CD4-positive, alpha-beta T cell (primary cell): ENCODE data around the gene SNX1. TPM values are rescaled to one million over a fixed set of nuclear protein-coding genes. Genes with fewer than 3 reads are reported as not detected.

Source experiments
- ATAC-seq: fragments of 200-7000 bp; cut with Tn5 transposase; one replicate; pipeline ENCODE4 v1.10.0; 2022; ENCODE audit warnings: mild to moderate bottlenecking; ENCODE audit not compliant: poor library complexity
- CTCF ChIA-PET: fragments of 350-600 bp; sonication (Branson Sonifier 250); formaldehyde crosslinking; loops from one replicate; lab custom pipeline; 2021; ENCODE audit warnings: antibody characterized with exemption, inconsistent platforms; lab: Charles Lee
- POLR2A ChIA-PET: fragments of 350-600 bp; sonication (Branson Sonifier 250); formaldehyde crosslinking; loops from one replicate; lab custom pipeline; 2021; ENCODE audit warnings: antibody characterized with exemption, inconsistent platforms; lab: Charles Lee
- DNase-seq, 14 experiments: peaks; one replicate each; pipeline ENCODE4 v3.0.0-alpha.2; 2013 to 2020; ENCODE audit warnings: mixed read lengths in 2 of 14
- H3K27ac ChIP-seq, 2 donors: one replicate each; pipeline versions ENCODE4 v1.5.1 to v1.7.0; 2013; ENCODE audit warnings: low read length in 2 of 2, low read depth in 1 of 2, mild to moderate bottlenecking in 1 of 2
- H3K27me3 ChIP-seq, 2 experiments: 1 replicate in 1 of 2; 2 replicates in 1 of 2; pipeline versions ENCODE4 v1.6.1 to v1.7.0; 2013; ENCODE audit warnings: low read length in 2 of 2, control low read depth in 1 of 2, mild to moderate bottlenecking in 1 of 2, moderate library complexity in 1 of 2; ENCODE audit not compliant: insufficient read depth in 2 of 2, control insufficient read depth in 1 of 2
- H3K36me3 ChIP-seq: one replicate; pipeline ENCODE4 v1.6.1; 2013; ENCODE audit warnings: low read length, control low read depth; ENCODE audit not compliant: insufficient read depth
- H3K4me1 ChIP-seq: one replicate; pipeline ENCODE4 v1.6.1; 2013; ENCODE audit warnings: low read length, control low read depth; ENCODE audit not compliant: insufficient read depth
- H3K4me3 ChIP-seq: one replicate; pipeline ENCODE4 v1.5.1; 2013; ENCODE audit warnings: mild to moderate bottlenecking, low read length, moderate library complexity
- H3K9me3 ChIP-seq, 2 experiments: 1 replicate in 1 of 2; 2 replicates in 1 of 2; pipeline versions ENCODE4 v1.6.1 to v1.7.0; 2013; ENCODE audit warnings: low read length in 2 of 2, mild to moderate bottlenecking in 2 of 2, control low read depth in 1 of 2, moderate library complexity in 1 of 2; ENCODE audit not compliant: control insufficient read depth in 1 of 2, insufficient read depth in 1 of 2
- H3K27ac Mint-ChIP-seq: one replicate; pipeline ENCODE4 v1.8.0; 2020; ENCODE audit warnings: mixed read lengths
- H3K27me3 Mint-ChIP-seq: one replicate; pipeline ENCODE4 v1.8.0; 2021; ENCODE audit warnings: mixed read lengths
- H3K36me3 Mint-ChIP-seq: one replicate; pipeline ENCODE4 v1.8.0; 2021; ENCODE audit warnings: low read depth, mixed read lengths
- H3K4me1 Mint-ChIP-seq: one replicate; pipeline ENCODE4 v1.8.0; 2021; ENCODE audit warnings: low read depth, mixed read lengths
- H3K4me3 Mint-ChIP-seq: one replicate; pipeline ENCODE4 v1.8.0; 2020; ENCODE audit warnings: mild to moderate bottlenecking, mixed read lengths
- H3K9me3 Mint-ChIP-seq: one replicate; pipeline ENCODE4 v1.8.0; 2020; ENCODE audit warnings: mixed read lengths
- CTCF ChIP-seq: fragments of 200-600 bp; IDR thresholded peaks from one replicate; pipeline ENCODE4 v1.8.0; 2022; ENCODE audit warnings: antibody characterized with exemption, mild to moderate bottlenecking
- intact Hi-C, 2 experiments: fragments of 100-400 bp; cut with DNase I in 1 of 2; cut with micrococcal nuclease in 1 of 2; formaldehyde crosslinking; loops; one replicate each; pipeline versions ENCODE4 v1.15.1 to v1.9.0; 2023 to 2025; cut with DNase I, micrococcal nuclease
- total RNA-seq, 174 experiments: library from RNA in 2 of 174; stranded (reverse) in 2 of 174; gene quantifications; one replicate each; pipeline ENCODE4 v1.2.3 and lab custom pipeline; 2021 to 2026

Gene SNX1
- total RNA-seq, 2 experiments from 2014 or later, result 57.0 to 61.1 TPM

DNA sequence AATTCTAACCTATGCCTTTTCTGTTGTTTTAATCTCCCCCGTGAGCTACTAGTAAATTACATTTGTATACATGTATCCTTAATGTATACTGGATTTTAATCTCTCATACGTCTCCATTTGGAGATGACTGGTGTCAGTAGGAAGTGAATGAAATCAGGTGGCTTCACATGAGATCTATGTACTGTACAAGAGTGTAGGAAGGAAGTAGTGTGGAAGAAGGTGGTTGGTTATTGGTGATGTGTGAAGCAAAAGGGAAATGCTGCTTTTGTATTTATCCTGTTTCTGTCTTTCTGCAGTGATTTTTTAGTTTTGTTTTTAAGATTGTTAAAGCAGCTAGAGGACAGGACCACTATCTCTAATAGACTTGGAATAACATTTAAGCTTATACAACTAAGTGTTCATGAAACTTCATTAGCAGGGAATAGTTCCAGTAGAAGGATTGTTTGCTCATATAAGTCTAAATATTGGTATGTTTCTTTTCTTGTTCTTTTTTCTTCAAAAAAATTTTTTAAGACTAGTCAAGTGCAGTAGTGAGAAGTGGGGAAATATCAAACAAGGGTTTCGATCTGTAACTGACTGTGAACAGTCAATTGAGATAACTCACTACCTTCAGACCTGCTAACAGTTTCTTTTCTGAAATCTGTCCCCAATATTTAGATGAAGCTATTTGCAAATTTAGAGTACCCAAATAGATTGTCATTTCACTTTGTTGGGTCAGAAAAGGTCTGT, 15.3 kb downstream of the SNX1 start:
- no peaks in the 10 kb centered on the region for H3K27me3 Mint-ChIP-seq
- H3K27ac ChIP-seq, result no peak overlapping the region

DNA sequence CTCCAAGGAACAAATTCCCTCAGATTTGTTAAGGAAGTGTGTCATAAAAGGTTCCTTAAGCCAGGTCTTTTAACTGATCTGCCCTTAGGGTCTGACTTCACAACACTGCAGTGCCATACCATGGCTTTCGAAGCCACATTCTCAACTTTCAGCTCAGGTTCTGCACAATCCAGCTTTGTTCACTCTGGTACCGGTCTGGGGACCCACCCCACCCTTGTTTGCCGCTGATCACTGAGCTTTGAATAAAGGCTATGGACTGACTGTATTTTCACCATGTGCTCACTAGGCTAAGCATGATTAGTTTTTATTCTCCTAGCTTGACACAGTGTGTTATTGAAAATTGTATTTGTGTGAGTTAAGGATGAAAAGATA, 15.9 kb downstream of the SNX1 start:
- intact Hi-C loops, result no loop called here
- ATAC-seq, result no peak
- ChIA-PET POLR2A (no interaction called here), CTCF (interaction anchor here (1.3 to 1.4 kb wide), 2 partner anchors 19 to 41 kb away, joined by 3 to 5 read pairs; no protein-coding TSS in a partner anchor)
- Histone ChIP-seq H3K4me1 (peaks cover 8% of the 10 kb centered on the region), H3K4me3 (no peak overlapping the region), H3K36me3 (peaks cover 49% of the 10 kb centered on the region), H3K9me3 (no peaks in the 10 kb centered on the region), H3K27ac (no peak overlapping the region), H3K27me3 (no peaks in the 10 kb centered on the region)
- no peak for DNase-seq
- H3K4me3 Mint-ChIP-seq, result no peak overlapping the region
- no peak overlapping the region for H3K27ac Mint-ChIP-seq
- H3K9me3 Mint-ChIP-seq, result no peaks in the 10 kb centered on the region
- peaks cover 55% of the 10 kb centered on the region for H3K4me1 Mint-ChIP-seq
- no peaks in the 10 kb centered on the region for H3K27me3 Mint-ChIP-seq
- H3K36me3 Mint-ChIP-seq, result peaks cover 63% of the 10 kb centered on the region
- no peak for TF ChIP-seq CTCF

More for the DNA sequence above, 15.3 kb downstream of the SNX1 start:
- Histone ChIP-seq H3K36me3 (peaks cover 44% of the 10 kb centered on the region), H3K27me3 (no peaks in the 10 kb centered on the region), H3K4me3 (no peak overlapping the region), H3K4me1 (peaks cover 8% of the 10 kb centered on the region), H3K9me3 (no peaks in the 10 kb centered on the region)
- H3K4me1 Mint-ChIP-seq, result peaks cover 61% of the 10 kb centered on the region
- H3K36me3 Mint-ChIP-seq, result peaks cover 58% of the 10 kb centered on the region
- intact Hi-C loops, result no loop called here
- DNase-seq (peak in 2 of 14 experiments; percentile 16 to 45), ATAC-seq (peak; percentile 34)
- H3K4me3 Mint-ChIP-seq, result no peak overlapping the region
- POLR2A ChIA-PET, result interaction anchor here (0.7 kb wide), 1 partner anchor 8 kb away, joined by 3 read pairs; no protein-coding TSS in a partner anchor
- H3K27ac Mint-ChIP-seq, result peak overlapping the region; percentile 32
- H3K9me3 Mint-ChIP-seq, result no peaks in the 10 kb centered on the region
- no peak for TF ChIP-seq CTCF
- CTCF ChIA-PET, result interaction anchor here (1.3 to 1.4 kb wide), 3 partner anchors 12 to 42 kb away, joined by 3 to 5 read pairs (median 3); no protein-coding TSS in a partner anchor

DNA sequence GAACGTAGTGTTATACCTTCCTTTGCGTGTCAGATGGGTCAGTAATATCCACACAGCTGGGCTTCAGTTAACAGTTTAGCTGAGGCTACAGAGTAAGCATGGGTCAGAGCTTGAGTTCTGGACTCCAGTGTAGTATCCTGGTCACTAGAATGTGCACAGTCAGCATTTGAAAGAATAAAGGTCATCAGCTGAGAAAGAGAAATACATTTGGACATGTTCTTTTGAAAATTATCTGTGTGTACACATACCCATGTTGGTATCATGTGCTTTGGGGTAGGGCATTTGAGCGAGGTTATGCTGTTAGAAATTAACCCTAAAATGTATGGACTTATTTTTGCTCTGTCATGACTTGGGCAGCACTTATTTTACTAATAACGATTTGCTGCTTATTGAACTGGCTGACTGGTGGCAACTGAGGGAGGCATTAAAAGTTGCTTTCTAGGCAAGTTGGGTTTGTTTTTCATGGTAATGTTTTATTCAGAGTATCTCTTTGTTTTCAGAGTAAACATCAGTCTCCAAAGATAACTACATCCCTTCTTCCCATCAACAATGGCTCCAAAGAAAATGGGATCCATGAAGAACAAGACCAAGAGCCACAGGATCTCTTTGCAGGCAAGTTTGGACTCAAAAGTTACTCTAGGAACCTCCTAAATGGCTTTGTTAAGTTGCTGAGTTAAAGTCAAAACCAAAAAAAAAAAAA, 16.4 kb downstream of the SNX1 start:
- Mint-ChIP-seq H3K4me1 (peaks cover 50% of the 10 kb centered on the region), H3K27ac (no peak overlapping the region)

More for the DNA sequence above, 16.4 kb downstream of the SNX1 start:
- Histone ChIP-seq H3K27ac (no peak overlapping the region), H3K27me3 (no peaks in the 10 kb centered on the region), H3K4me3 (no peak overlapping the region), H3K36me3 (peaks cover 48% of the 10 kb centered on the region), H3K9me3 (no peaks in the 10 kb centered on the region), H3K4me1 (peaks cover 8% of the 10 kb centered on the region)
- intact Hi-C loops, result no loop called here
- no peak for DNase-seq
- peaks cover 66% of the 10 kb centered on the region for H3K36me3 Mint-ChIP-seq
- H3K4me3 Mint-ChIP-seq, result no peak overlapping the region
- ChIA-PET POLR2A (no interaction called here), CTCF (interaction anchor here (0.5 to 1.4 kb wide), 3 partner anchors 19 to 653 kb away, joined by 3 to 5 read pairs (median 3); no protein-coding TSS in a partner anchor)
- H3K27me3 Mint-ChIP-seq, result no peaks in the 10 kb centered on the region
- no peaks in the 10 kb centered on the region for H3K9me3 Mint-ChIP-seq
- no peak for TF ChIP-seq CTCF
- no peak for ATAC-seq
